Panc1 (cell line): ENCODE measurements around the gene HOXA5. TPM values are rescaled to one million over a fixed set of nuclear protein-coding genes. Genes with fewer than 3 reads are reported as not detected.

Experiments used
- ATAC-seq: fragments of 200-7000 bp; cut with Tn5 transposase; 2 replicates; pipeline ENCODE4 v1.9.1; 2020; ENCODE audit warnings: mild to moderate bottlenecking, moderate library complexity
- BruUV-seq: library from RNA; stranded (reverse); fragments of 400-500 nt; replicated peaks from 2 replicates; lab custom pipeline; 2021; lab: Mats Ljungman, UMichigan
- CTCF ChIA-PET: fragments of 300-600 bp; sonication (Branson Sonifier 250); formaldehyde crosslinking; loops from one replicate; lab custom pipeline; 2022; ENCODE audit warnings: antibody characterized with exemption; lab: Charles Lee
- POLR2A ChIA-PET: fragments of 300-600 bp; sonication (Branson Sonifier 250); formaldehyde crosslinking; loops from one replicate; lab custom pipeline; 2022; ENCODE audit warnings: antibody characterized with exemption; lab: Charles Lee
- DNase-seq: peaks from one replicate; pipeline ENCODE4 v3.0.0-alpha.2; 2010; ENCODE audit warnings: low read depth, low spot score
- H3K27ac ChIP-seq: 2 replicates; pipeline ENCODE4 v1.5.1; 2011; ENCODE audit warnings: mild to moderate bottlenecking, low read length, inconsistent platforms
- H3K27me3 ChIP-seq: fragments of 200-500 bp; sonication (Bioruptor generic); 2 replicates; pipeline ENCODE4 v1.6.0; 2014; ENCODE audit warnings: low read length, inconsistent platforms; ENCODE audit not compliant: control insufficient read depth, insufficient read depth
- H3K36me3 ChIP-seq: fragments of 200-500 bp; sonication (Bioruptor generic); 2 replicates; pipeline ENCODE4 v1.5.1; 2014; ENCODE audit warnings: inconsistent platforms, mild to moderate bottlenecking, low read length, moderate library complexity; ENCODE audit not compliant: control insufficient read depth, insufficient read depth
- H3K4me1 ChIP-seq: 2 replicates; pipeline ENCODE4 v1.5.1; 2011; ENCODE audit warnings: inconsistent platforms, mild to moderate bottlenecking, low read length, moderate library complexity; ENCODE audit not compliant: control insufficient read depth, insufficient read depth
- H3K4me3 ChIP-seq, 2 experiments: 2 replicates each; pipeline ENCODE4 v1.5.1; 2011 to 2012; ENCODE audit warnings: low read depth in 2 of 2, low read length in 2 of 2, mild to moderate bottlenecking in 2 of 2, inconsistent platforms in 1 of 2, moderate library complexity in 1 of 2
- H3K9me3 ChIP-seq: fragments of 200-500 bp; sonication (Bioruptor generic); 2 replicates; pipeline ENCODE4 v1.5.1; 2014; ENCODE audit warnings: low read depth, mild to moderate bottlenecking, inconsistent platforms, low read length, moderate library complexity; ENCODE audit not compliant: control insufficient read depth, insufficient read depth
- CTCF ChIP-seq: fragments of 450-650 bp; IDR thresholded peaks from 2 replicates; pipeline ENCODE4 v1.5.1; 2017; ENCODE audit warnings: mild to moderate bottlenecking
- POLR2AphosphoS5 ChIP-seq: IDR thresholded peaks from 2 replicates; pipeline ENCODE4 v1.6.1; 2012; ENCODE audit warnings: mild to moderate bottlenecking, low read depth, low read length, moderate library complexity
- REST ChIP-seq, 2 experiments: IDR thresholded peaks; 2 replicates each; pipeline ENCODE4 v1.6.1; 2011 to 2012; ENCODE audit warnings: low read depth in 2 of 2, control low read depth in 1 of 2, low read length in 1 of 2, mild to moderate bottlenecking in 1 of 2, moderate library complexity in 1 of 2; ENCODE audit not compliant: insufficient read depth in 1 of 2
- SIN3A ChIP-seq: IDR thresholded peaks from 2 replicates; pipeline ENCODE4 v1.6.1; 2012; ENCODE audit warnings: low read depth, mild to moderate bottlenecking, low read length, moderate library complexity, borderline replicate concordance; ENCODE audit not compliant: insufficient read depth
- TCF7L2 ChIP-seq: IDR thresholded peaks from 2 replicates; pipeline ENCODE4 v1.6.1; 2011; ENCODE audit warnings: mild to moderate bottlenecking, low read depth, low read length, inconsistent platforms
- in situ Hi-C: cut with HindIII; loops from 2 replicates; pipeline ENCODE4 v1.10.0; 2016; ENCODE audit warnings: low sequenced_read_pairs, low pct_unique_long_range_greater_than_20kb
- intact Hi-C: fragments of 100-400 bp; cut with micrococcal nuclease; formaldehyde crosslinking; loops from one replicate; pipeline ENCODE4 v1.10.0; 2022; ENCODE audit not compliant: unreplicated experiment
- total RNA-seq: library from RNA; stranded (reverse); gene quantifications from one replicate; pipeline ENCODE4 v1.2.1, GENCODE V29; 2021; ENCODE audit not compliant: unreplicated experiment

HOXA5 gene
- total RNA-seq, 1 experiment from 2014 or later = 3.9 TPM

DNA sequence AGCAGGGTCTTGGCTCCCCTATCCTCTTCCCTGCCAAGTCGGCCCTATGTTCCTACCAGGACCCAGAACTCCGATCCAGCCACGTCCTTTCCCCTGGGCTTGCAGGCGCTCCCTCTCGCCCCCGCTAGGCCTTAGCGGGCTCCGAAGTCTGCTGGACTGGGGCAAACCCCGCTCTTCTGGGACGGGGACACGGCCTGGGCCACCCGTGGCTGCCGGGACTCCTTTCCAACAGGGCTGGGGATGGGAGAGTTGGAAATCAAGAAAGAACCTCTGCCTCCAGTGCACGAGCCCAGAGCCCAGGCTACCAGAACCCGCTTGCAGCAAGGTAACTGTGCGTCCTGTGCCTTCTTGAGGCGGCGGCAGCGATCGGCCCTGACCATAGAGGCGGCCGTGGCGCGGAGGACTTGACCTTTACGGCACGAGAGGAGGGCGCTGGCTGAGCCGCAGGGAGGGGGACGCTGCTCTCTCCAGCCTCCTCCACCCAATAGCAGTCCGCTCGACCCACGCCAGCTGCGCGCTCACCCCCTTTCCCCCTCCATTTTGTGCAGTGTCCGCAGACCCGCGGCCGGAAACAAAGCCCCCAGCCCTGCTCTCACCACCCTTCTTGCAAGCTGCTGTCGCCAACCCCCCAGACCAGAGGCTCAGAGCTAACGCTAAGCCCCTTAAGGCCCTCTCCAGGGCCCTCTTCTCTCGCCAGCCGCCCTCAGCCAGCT lies 48.5 kb upstream of the HOXA5 start:
- TF ChIP-seq CTCF = no peak
- TF ChIP-seq POLR2AphosphoS5 = no peak
- TF ChIP-seq REST (IDR thresholded peaks at IDR 0.05; ENCODE audit: insufficient read depth in 1 of 2, low read depth in 2 of 2, low read length in 1 of 2) = no peak
- TF ChIP-seq SIN3A = no peak
- no peak for TF ChIP-seq TCF7L2
- no peak for DNase-seq
- in situ Hi-C loops (no loop called here), intact Hi-C loops (no loop called here)
- no TSS peak for BruUV-seq
- no peak for ATAC-seq
- ChIA-PET POLR2A (interaction anchor here (0.7 kb wide), 1 partner anchor 186 kb away, joined by 6 read pairs; no protein-coding TSS in a partner anchor), CTCF (no interaction called here)
- Histone ChIP-seq H3K27ac (no peak overlapping the region), H3K36me3 (no peaks in the 10 kb centered on the region), H3K4me3 (no peak overlapping the region), H3K9me3 (no peaks in the 10 kb centered on the region), H3K4me1 (peaks cover 4% of the 10 kb centered on the region; the same call in 1 of the 2 replicates), H3K27me3 (no peaks in the 10 kb centered on the region)

GRCh38 chr7:27191161-27191731 lies 47.8 kb upstream of the HOXA5 start:
- in situ Hi-C loops = no loop called here
- POLR2A ChIA-PET = no interaction called here
- no peaks in the 10 kb centered on the region for H3K36me3 ChIP-seq
- no peak overlapping the region for H3K27ac ChIP-seq
- BruUV-seq = no TSS peak
- H3K9me3 ChIP-seq = no peaks in the 10 kb centered on the region
- DNase-seq (no peak), ATAC-seq (no peak)
- no peak overlapping the region for H3K4me3 ChIP-seq
- no peak for TF ChIP-seq SIN3A
- no peak for TF ChIP-seq CTCF
- CTCF ChIA-PET = interaction anchor here (0.6 kb wide), 1 partner anchor 12 kb away, joined by 3 read pairs; no protein-coding TSS in a partner anchor
- intact Hi-C loops = no loop called here
- H3K27me3 ChIP-seq = no peaks in the 10 kb centered on the region
- H3K4me1 ChIP-seq = peaks cover 4% of the 10 kb centered on the region
